IMR-90 (cell line): Measurements from ENCODE around the gene NUP210. TPM values are rescaled to one million over a fixed set of nuclear protein-coding genes. Genes with fewer than 3 reads are reported as not detected.

Experiments
- ATAC-seq: fragments of 200-7000 bp; cut with Tn5 transposase; 2 replicates; pipeline ENCODE4 v1.9.1; 2020; ENCODE audit warnings: low read depth, mild to moderate bottlenecking, moderate library complexity
- BruUV-seq: library from RNA; stranded (reverse); fragments of 400-500 nt; replicated peaks from 2 replicates; lab custom pipeline; 2021; lab: Mats Ljungman, UMichigan
- CTCF ChIA-PET: fragments of 300-600 bp; formaldehyde crosslinking; extraction: SDS; loops from one replicate; lab custom pipeline; 2021; ENCODE audit warnings: antibody characterized with exemption; lab: Yijun Ruan, JAX
- POLR2A ChIA-PET: fragments of 300-600 bp; sonication (Branson Sonifier 250); formaldehyde crosslinking; loops from one replicate; lab custom pipeline; 2022; ENCODE audit warnings: antibody characterized with exemption; ENCODE audit not compliant: unreplicated experiment; lab: Charles Lee
- DNase-seq: peaks from one replicate; pipeline ENCODE4 v3.0.0; 2013
- H2AFZ ChIP-seq: replicated peaks from 2 replicates; pipeline ENCODE3; 2013; ENCODE audit warnings: low read length, mild to moderate bottlenecking; ENCODE audit not compliant: poor library complexity
- H2AK5ac ChIP-seq: 2 replicates; pipeline ENCODE4 v1.6.1; 2013; ENCODE audit warnings: low read depth, low read length, inconsistent platforms
- H2AK9ac ChIP-seq: replicated peaks from 2 replicates; pipeline ENCODE3; 2013; ENCODE audit warnings: mild to moderate bottlenecking, low read depth, low read length, moderate library complexity; ENCODE audit not compliant: poor library complexity
- H2BK120ac ChIP-seq: 2 replicates; pipeline ENCODE4 v1.6.1; 2013; ENCODE audit warnings: low read depth, low read length, inconsistent platforms
- H2BK15ac ChIP-seq: 3 replicates; pipeline ENCODE4 v1.6.1; 2013; ENCODE audit warnings: low read depth, low read length, inconsistent platforms
- H2BK20ac ChIP-seq: 2 replicates; pipeline ENCODE4 v1.6.1; 2013; ENCODE audit warnings: low read depth, mild to moderate bottlenecking, inconsistent platforms, low read length, moderate library complexity
- H2BK5ac ChIP-seq: 2 replicates; pipeline ENCODE4 v1.6.1; 2013; ENCODE audit warnings: mild to moderate bottlenecking, low read depth, low read length, inconsistent platforms; ENCODE audit not compliant: poor library complexity, severe bottlenecking
- H3K14ac ChIP-seq: replicated peaks from 2 replicates; pipeline ENCODE4 v1.6.1; 2013; ENCODE audit warnings: low read depth, low read length, inconsistent platforms
- H3K18ac ChIP-seq: 2 replicates; pipeline ENCODE4 v1.6.1; 2013; ENCODE audit warnings: low read depth, low read length, control low read depth
- H3K23ac ChIP-seq: 2 replicates; pipeline ENCODE4 v1.6.1; 2013; ENCODE audit warnings: low read depth, low read length, inconsistent platforms
- H3K27ac ChIP-seq: 2 replicates; pipeline ENCODE4 v1.5.1; 2013; ENCODE audit warnings: mild to moderate bottlenecking, control low read depth, low read length; ENCODE audit not compliant: insufficient read depth
- H3K27me3 ChIP-seq: 2 replicates; pipeline ENCODE4 v1.6.1; 2013; ENCODE audit warnings: low read length; ENCODE audit not compliant: control insufficient read depth, insufficient read depth
- H3K36me3 ChIP-seq: 2 replicates; pipeline ENCODE4 v1.6.1; 2013; ENCODE audit warnings: low read length, mixed read lengths; ENCODE audit not compliant: control insufficient read depth, insufficient read depth
- H3K4ac ChIP-seq: 2 replicates; pipeline ENCODE4 v1.6.1; 2013; ENCODE audit warnings: low read depth, low read length, inconsistent platforms
- H3K4me1 ChIP-seq: 2 replicates; pipeline ENCODE4 v1.6.1; 2013; ENCODE audit warnings: low read length, mixed read lengths; ENCODE audit not compliant: control insufficient read depth, insufficient read depth
- H3K4me2 ChIP-seq: 2 replicates; pipeline ENCODE4 v1.6.1; 2013; ENCODE audit warnings: low read depth, mild to moderate bottlenecking, control low read depth, low read length, moderate library complexity
- H3K4me3 ChIP-seq: 2 replicates; pipeline ENCODE4 v1.5.1; 2013; ENCODE audit warnings: low read depth, mild to moderate bottlenecking, control low read depth, low read length, moderate library complexity; ENCODE audit not compliant: insufficient read depth
- H3K56ac ChIP-seq: 2 replicates; pipeline ENCODE4 v1.6.1; 2013; ENCODE audit warnings: low read length, inconsistent platforms; ENCODE audit not compliant: insufficient read depth; ENCODE audit errors: extremely low read depth
- H3K79me1 ChIP-seq, 2 experiments: 2 replicates each; pipeline ENCODE4 v1.6.1; 2013; ENCODE audit warnings: low read length in 2 of 2, inconsistent platforms in 1 of 2, low read depth in 1 of 2
- H3K9ac ChIP-seq: 2 replicates; pipeline ENCODE4 v1.6.1; 2013; ENCODE audit warnings: low read depth, low read length, control low read depth
- H3K9me1 ChIP-seq: 2 replicates; pipeline ENCODE4 v1.6.1; 2013; ENCODE audit warnings: low read length, inconsistent platforms; ENCODE audit not compliant: insufficient read depth
- H3K9me3 ChIP-seq: 2 replicates; pipeline ENCODE4 v1.6.1; 2013; ENCODE audit warnings: low read length; ENCODE audit not compliant: control insufficient read depth, insufficient read depth
- H4K20me1 ChIP-seq: 2 replicates; pipeline ENCODE4 v1.6.1; 2013; ENCODE audit warnings: low read length, inconsistent platforms; ENCODE audit not compliant: insufficient read depth
- H4K5ac ChIP-seq: 2 replicates; pipeline ENCODE4 v1.6.1; 2013; ENCODE audit warnings: mild to moderate bottlenecking, low read depth, low read length, control low read depth
- H4K8ac ChIP-seq, 2 experiments: 2 replicates each; pipeline ENCODE4 v1.6.1; 2013; ENCODE audit warnings: low read depth in 2 of 2, low read length in 2 of 2, control low read depth in 1 of 2, inconsistent platforms in 1 of 2
- H4K91ac ChIP-seq: 2 replicates; pipeline ENCODE4 v1.6.1; 2013; ENCODE audit warnings: low read depth, low read length, inconsistent platforms; ENCODE audit not compliant: insufficient read depth
- CEBPB ChIP-seq: IDR thresholded peaks from 2 replicates; pipeline ENCODE4 v1.6.1; 2012; ENCODE audit warnings: low read depth, low read length, improper control_type of control experiment
- CTCF ChIP-seq: conservative IDR thresholded peaks from 2 replicates; pipeline ENCODE4 v1.5.1; 2012; ENCODE audit warnings: mild to moderate bottlenecking, low read depth, low read length, improper control_type of control experiment
- MAFK ChIP-seq: IDR thresholded peaks from 2 replicates; pipeline ENCODE4 v1.6.1; 2012; ENCODE audit warnings: low read depth, low read length, improper control_type of control experiment
- RAD21 ChIP-seq: IDR thresholded peaks from 2 replicates; pipeline ENCODE4 v1.6.1; 2012; ENCODE audit warnings: low read length, improper control_type of control experiment
- WGBS, 2 experiments: methylation state at CpG; one replicate each; pipeline versions ENCODE4 v1.1.5 to v1.1.7; 2013; ENCODE audit warnings: missing lambda C conversion rate in 2 of 2; ENCODE audit not compliant: insufficient read length in 1 of 2; ENCODE audit errors: extremely low coverage in 2 of 2; 5-methylcytosine and 5-hydroxymethylcytosine counted together
- dilution Hi-C: fragments of 300-500 bp; cut with HindIII; formaldehyde crosslinking; loops from one replicate; pipeline ENCODE4 v1.14.3; 2018; ENCODE audit warnings: low sequenced_read_pairs; ENCODE audit not compliant: unreplicated experiment
- in situ Hi-C: fragments of 300-500 bp; cut with MboI; formaldehyde crosslinking; loops from 3 replicates; pipeline ENCODE4 v1.14.3; 2019; ENCODE audit warnings: low sequenced_read_pairs, inconsistent platforms, mixed read lengths
- intact Hi-C: fragments of 100-400 bp; cut with micrococcal nuclease; formaldehyde crosslinking; loops from 2 replicates; pipeline ENCODE4 v1.10.0; 2022
- polyA plus RNA-seq, 3 experiments: library from polyadenylated mRNA; depleted of rRNA; stranded (reverse); fragments of >200 nt; gene quantifications; 2 replicates each; pipeline ENCODE4 v1.2.3, GENCODE V29; 2012; ENCODE audit warnings: low replicate concordance in 1 of 3
- total RNA-seq: library from RNA; depleted of rRNA; stranded (reverse); fragments of >200 nt; gene quantifications from 2 replicates; pipeline ENCODE4 v1.2.3, GENCODE V29; 2012

NUP210 gene
- total and polyA plus RNA-seq, 2 of the 4 experiments (the other 2 are of a cell fraction): under 0.01 to 0.03 TPM

- no peak overlapping the region for H2BK20ac ChIP-seq
- BruUV-seq: no TSS peak
- H2AK5ac ChIP-seq: no peak overlapping the region
- no peak overlapping the region for H3K56ac ChIP-seq
- no peaks in the 10 kb centered on the region for H3K4me1 ChIP-seq
- H3K9me1 ChIP-seq: no peaks in the 10 kb centered on the region
- no peaks in the 10 kb centered on the region for H4K20me1 ChIP-seq
- H3K36me3 ChIP-seq: no peaks in the 10 kb centered on the region
- no peak overlapping the region for H2BK15ac ChIP-seq
- no peak overlapping the region for H4K5ac ChIP-seq
- no peak overlapping the region for H2BK120ac ChIP-seq
- H3K4me2 ChIP-seq: no peak overlapping the region
- no CpG with 5 or more reads among the region's 11 CpGs for WGBS, 2 experiments
- DNase-seq (no peak), ATAC-seq (no peak)
- dilution Hi-C loops (no loop called here), intact Hi-C loops (no loop called here), in situ Hi-C loops (no loop called here)
- no peak overlapping the region for H2AFZ ChIP-seq
- no peaks in the 10 kb centered on the region for H3K79me1 ChIP-seq
- H3K9me3 ChIP-seq: peaks cover 4% of the 10 kb centered on the region; the same call in 1 of the 2 replicates
- H2BK5ac ChIP-seq: no peak overlapping the region
- H3K27me3 ChIP-seq: peaks cover 3% of the 10 kb centered on the region
- no peak overlapping the region for H4K91ac ChIP-seq
- H3K4me3 ChIP-seq: no peak overlapping the region
- no peak overlapping the region for H3K14ac ChIP-seq
- CTCF ChIA-PET: interaction anchor here (0.7 kb wide), 1 partner anchor 250 kb away, joined by 3 read pairs; no protein-coding TSS in a partner anchor
- TF ChIP-seq CTCF (no peak), RAD21 (no peak), MAFK (no peak), CEBPB (no peak)
- H3K9ac ChIP-seq: no peak overlapping the region
- no peak overlapping the region for H3K4ac ChIP-seq
- no peak overlapping the region for H3K23ac ChIP-seq
- POLR2A ChIA-PET: no interaction called here
- no peak overlapping the region for H4K8ac ChIP-seq
- H3K18ac ChIP-seq: no peak overlapping the region
- H2AK9ac ChIP-seq: no peak overlapping the region
- H3K27ac ChIP-seq: no peak overlapping the region
These were observed 19.0 kb downstream of the NUP210 start for GRCh38 chr3:13401149-13401548.
